HG03045 (cell line): ENCODE results near the gene FAM110A.
"Not testable (repeated sequence)": the region's sequence is repeated elsewhere in the genome, so short reads cannot be mapped to it uniquely, and the experiment has no call there.

Source experiments
- ATAC-seq: cut with Tn5 transposase; IDR thresholded peaks from one replicate; pipeline ENCODE4 v1.9.1; 2021; ENCODE audit warnings: mild to moderate bottlenecking, moderate library complexity; ENCODE audit not compliant: unreplicated experiment

Gene FAM110A

DNA sequence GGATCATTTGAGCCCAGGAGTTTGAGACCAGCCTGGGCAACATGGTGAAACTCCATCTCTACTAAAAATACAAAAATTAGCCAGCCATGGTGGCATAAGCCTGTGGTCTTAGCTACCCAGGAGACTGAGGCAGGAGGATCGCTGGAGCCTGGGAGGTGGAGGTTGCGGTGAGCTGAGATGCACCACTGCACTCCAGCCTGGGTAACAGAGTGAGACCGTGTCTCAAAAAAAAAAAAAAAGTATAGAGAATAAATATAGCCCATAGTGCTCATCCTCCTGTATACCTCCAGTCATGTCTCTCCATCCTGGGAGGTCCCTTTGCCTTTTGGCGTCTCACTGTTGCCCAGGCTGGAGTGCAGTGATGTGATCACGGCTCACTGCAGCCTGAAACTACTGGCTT lies 58.9 kb downstream of the FAM110A start:
- not testable (repeated sequence) for ATAC-seq
